HG03025 (cell line): ENCODE data around the gene CCDC85B.
A peak's percentile ranks its signal among the peaks of the same experiment; 100 is the strongest.
"Not testable (repeated sequence)": the region's sequence is repeated elsewhere in the genome, so short reads cannot be mapped to it uniquely, and the experiment has no call there.

Experiments
- ATAC-seq: cut with Tn5 transposase; IDR thresholded peaks from one replicate; pipeline ENCODE4 v1.9.1; 2021; ENCODE audit warnings: mild to moderate bottlenecking, moderate library complexity; ENCODE audit not compliant: unreplicated experiment, low FRiP score

Gene CCDC85B

GRCh38 chr11:65884716-65885092 lies 5.8 kb upstream of the CCDC85B start:
- ATAC-seq: no peak

- no peak for ATAC-seq
Measured at GRCh38 chr11:65885231-65885630, 5.2 kb upstream of the CCDC85B start.

- ATAC-seq: no peak
Measured at GRCh38 chr11:65885808-65886536, 4.5 kb upstream of the CCDC85B start.

- ATAC-seq: no peak
Measured at GRCh38 chr11:65886826-65887722, 3.4 kb upstream of the CCDC85B start.

GRCh38 chr11:65887723-65888162 lies 2.7 kb upstream of the CCDC85B start:
- ATAC-seq: no peak

- ATAC-seq: peak; percentile 50
Measured at GRCh38 chr11:65888163-65888814, 2.2 kb upstream of the CCDC85B start, which contains the start of gene FIBP. TSS of gene FIBP (minus strand) at chr11:65888471. CDS start at chr11:65888418, 53 bp downstream.

GRCh38 chr11:65891219-65892136 lies 1.0 kb downstream of the CCDC85B start:
- ATAC-seq: no peak

GRCh38 chr11:65892137-65892540 lies 1.7 kb downstream of the CCDC85B start:
- ATAC-seq: not testable (repeated sequence)

- ATAC-seq: no peak
Measured at GRCh38 chr11:65892661-65893317, 2.3 kb downstream of the CCDC85B start.

- no peak for ATAC-seq
Measured at GRCh38 chr11:65894034-65894591, 3.6 kb downstream of the CCDC85B start.

- no peak for ATAC-seq
Measured at GRCh38 chr11:65895482-65895981, 5.1 kb downstream of the CCDC85B start.

GRCh38 chr11:65896034-65896999 lies 5.8 kb downstream of the CCDC85B start:
- no peak for ATAC-seq

- ATAC-seq: no peak
Measured at GRCh38 chr11:65897020-65897471, 6.6 kb downstream of the CCDC85B start.

GRCh38 chr11:65898656-65899355 lies 8.3 kb downstream of the CCDC85B start:
- ATAC-seq: no peak

GRCh38 chr11:65899356-65900124 lies 9.1 kb downstream of the CCDC85B start:
- ATAC-seq: no peak

- peak; percentile 45 for ATAC-seq
Measured at GRCh38 chr11:65900125-65900898, 9.8 kb downstream of the CCDC85B start, which contains the start of gene FOSL1. TSS of gene FOSL1 (minus strand) at chr11:65900388. CDS start at chr11:65900339, 49 bp downstream.
